ENCODE results near the gene PROSER2.
"Not testable (repeated sequence)": the region's sequence is repeated elsewhere in the genome, so short reads cannot be mapped to it uniquely, and the experiment has no call there.

The PROSER2 gene

DNA sequence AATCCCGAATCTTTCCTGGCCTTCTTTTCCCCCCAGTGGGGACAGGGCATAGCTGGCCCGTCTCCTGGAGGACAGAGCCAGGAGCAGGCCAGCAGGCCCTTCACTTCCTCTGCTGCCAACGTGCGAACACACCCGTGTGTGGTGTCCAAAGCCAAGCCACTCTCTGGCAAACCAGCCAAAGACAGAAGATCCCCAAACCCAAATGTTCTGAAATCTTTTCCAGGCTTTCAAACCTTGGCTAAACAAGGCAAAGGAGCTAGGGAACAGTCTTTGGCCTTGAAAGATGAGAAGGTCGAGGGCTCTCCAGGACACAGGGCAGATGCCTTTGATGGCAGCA is 63.0 kb downstream of the PROSER2 start:
- no peak for DNase-seq (ENCODE audit: low spot score)

DNA sequence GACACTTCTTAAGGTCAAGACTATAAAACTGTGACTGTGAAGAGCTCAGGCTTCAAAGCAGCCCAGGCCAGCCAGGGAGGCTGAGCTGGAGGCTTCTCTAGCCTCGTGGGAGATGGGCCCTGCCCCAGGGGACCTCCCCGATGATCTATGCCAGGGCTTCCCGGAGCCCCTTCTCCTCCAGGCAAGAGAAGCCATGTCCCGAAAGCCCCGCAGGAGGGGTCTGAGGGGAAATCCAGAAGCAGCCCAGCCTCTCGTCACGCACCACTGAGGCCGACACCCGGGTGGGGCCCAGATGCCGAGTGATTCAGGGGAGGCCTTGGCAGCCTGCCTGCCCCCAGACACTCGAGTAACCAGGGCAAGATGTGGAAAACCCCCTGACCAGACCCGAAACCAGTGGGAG is 63.7 kb downstream of the PROSER2 start:
- DNase-seq (ENCODE audit: low spot score) = no peak

DNA sequence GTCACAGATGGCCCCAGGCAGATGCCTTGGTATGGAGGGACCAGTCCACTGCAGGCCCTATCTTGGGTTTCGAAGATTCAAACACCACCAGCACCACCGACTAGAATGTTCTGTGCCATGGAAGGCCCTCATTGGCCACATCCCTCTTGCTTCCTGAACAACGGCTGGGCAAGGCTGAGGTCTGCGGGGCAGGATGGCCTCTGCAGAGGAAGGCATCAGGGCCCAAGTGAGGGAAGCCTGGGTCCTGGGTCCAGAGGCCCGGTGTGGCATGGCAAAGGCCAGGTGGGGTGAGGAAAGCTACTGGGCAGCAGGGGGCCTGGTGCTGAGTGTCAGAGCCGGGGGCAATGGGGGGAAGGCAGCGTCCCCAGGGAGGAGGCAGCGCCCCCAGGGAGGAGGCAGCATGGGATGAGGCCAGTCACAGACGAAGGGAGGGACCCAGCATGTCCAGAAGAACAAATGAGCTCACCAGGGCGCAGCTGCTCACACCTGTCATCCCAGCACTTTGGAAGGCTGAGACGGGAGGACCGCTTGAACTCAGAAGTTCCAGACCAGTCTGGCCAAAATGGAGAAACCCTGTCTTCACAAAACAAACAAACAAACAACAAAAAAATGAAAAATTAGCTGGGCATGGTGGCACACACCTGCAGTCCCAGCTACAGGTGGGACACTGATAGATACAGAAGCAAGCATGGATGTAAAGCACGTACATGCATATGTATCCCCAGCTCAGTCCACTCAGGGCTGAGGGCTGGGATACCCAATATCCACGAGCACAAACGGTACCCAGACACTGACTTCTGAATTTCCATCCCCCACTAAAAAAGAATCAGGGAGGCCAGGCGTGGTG is 64.4 kb downstream of the PROSER2 start:
- no peak for DNase-seq (ENCODE audit: low spot score)

DNA sequence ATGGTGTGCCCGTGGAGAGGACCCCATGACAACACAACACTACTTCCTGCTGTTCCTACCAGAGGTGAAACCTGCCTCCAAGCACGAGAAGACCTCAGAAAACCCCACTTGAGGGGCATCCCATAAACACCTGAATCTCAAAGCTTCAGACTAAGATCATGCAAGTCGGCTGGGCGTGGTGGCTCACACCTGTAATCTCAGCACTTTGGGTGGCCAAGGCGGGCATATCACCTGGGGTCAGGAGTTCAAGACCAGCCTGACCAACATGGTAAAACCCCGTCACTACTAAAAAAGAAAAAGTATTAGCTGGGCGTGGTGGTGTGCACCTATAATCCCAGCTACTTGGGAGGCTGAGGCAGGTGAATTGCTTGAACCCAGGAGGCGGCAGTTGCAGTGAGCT is 66.1 kb downstream of the PROSER2 start:
- DNase-seq (ENCODE audit: low spot score) = not testable (repeated sequence)

DNA sequence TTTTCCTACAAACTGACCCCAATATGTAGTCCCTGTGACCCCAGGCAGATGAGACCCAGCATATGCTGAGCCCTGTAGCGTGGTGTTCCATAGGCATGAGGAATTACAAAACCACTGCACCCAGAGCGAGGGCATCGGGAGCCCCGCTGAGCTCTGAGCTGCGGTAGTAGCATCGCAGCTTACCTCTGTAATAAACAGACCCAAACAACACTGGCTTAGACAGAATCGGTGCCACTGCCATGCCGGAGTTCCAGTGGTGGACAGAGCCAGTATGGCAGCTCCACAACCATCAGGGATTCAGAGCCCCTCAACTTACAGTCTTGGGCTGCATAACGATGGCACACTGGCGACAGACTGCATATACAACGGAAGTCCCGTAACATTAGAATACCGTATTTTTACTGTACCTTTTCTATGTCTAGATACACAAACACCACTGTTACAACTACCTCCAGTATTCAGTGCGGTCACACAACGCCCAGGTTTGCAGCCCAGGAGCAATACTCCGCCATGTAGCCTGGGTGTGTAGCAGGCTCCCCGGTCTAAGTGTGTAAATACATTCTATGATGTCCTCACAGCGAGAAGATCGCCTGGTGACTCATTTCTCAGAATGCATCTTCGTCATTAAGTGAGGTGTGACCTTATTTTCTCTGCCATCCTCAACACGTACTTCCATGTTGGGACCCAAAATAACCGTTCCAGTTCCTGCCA is 68.8 kb downstream of the PROSER2 start:
- DNase-seq (ENCODE audit: low spot score) = no peak

DNA sequence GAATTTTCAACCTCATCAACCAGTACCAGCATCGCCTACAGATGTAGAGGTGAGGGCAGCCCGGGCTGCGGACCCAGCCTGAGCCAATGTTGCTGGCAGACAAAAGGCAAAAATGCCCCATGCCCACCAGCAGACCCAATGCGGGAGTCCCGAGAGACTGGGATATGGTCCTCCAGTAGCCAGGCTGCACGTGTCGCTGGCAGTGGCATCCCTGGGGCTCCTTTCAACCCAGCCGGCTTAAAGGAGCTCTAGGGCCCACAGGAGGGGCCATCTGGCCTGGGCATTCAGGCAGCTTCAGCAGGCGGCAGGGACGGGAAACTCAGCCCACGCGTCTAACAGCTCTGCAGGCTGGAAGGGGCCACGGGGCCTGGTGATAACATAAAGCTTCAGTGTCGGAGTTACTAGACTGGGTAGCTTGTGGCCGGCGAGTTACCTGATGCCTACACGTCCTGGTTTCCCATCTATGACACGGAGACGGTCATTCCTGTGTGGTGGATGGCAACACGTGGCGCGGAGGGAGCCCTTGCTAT is 70.7 kb downstream of the PROSER2 start:
- DNase-seq (ENCODE audit: low spot score) = no peak

DNA sequence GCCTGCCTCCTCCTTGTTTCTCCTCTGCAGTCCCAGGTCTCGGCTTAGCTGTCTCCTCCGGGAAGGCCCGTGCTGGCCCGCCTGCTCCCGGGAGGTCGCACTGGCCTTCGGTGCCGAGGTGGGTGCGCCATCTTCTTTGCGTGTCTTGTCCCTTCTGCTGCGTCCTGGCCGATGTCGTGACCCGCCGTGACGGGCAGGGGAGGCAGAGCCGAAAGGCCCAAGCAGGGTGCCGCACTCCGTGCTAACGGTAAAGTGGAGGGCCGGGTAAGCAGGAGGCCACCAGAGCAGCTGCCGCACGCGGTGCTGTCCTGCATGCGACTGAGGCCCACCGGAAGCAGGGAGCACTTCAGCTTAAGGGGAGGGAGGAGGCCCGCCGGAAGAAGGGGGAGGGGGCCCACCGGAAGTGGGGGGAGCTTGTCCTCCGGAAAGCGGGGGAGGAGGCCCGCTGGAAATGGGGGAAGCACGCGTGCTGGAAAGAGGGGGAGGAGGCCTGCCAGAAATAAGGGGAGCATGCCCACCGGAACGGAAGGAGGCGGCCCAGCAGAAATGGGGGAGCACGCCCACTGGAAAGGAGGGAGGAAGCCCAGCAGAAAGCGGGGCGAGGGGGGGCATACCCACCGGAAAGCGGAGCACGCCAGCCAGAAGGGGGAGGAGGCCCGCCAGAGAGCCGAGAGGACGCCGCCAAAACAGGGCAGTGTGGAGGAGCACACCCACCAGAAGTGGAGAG is 71.4 kb downstream of the PROSER2 start:
- DNase-seq (ENCODE audit: low spot score) = no peak

DNA sequence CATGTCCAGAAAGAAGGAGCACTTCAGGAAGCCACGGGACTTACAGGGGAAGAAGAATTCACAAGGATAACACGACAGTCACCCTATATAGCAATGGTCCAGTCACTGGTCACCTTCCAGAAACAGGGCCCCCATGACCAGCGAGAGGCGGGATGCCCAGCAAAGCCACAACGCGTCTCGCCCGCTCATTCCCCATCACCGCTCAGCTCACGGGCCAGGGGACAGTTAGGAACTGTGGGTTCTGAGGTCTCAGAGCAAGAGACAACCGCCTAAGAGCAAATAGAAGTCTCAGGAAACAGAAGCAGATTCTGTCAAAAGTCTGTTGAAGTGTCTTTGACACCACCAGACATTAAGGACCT is 71.9 kb downstream of the PROSER2 start:
- DNase-seq (ENCODE audit: low spot score) = no peak

DNA sequence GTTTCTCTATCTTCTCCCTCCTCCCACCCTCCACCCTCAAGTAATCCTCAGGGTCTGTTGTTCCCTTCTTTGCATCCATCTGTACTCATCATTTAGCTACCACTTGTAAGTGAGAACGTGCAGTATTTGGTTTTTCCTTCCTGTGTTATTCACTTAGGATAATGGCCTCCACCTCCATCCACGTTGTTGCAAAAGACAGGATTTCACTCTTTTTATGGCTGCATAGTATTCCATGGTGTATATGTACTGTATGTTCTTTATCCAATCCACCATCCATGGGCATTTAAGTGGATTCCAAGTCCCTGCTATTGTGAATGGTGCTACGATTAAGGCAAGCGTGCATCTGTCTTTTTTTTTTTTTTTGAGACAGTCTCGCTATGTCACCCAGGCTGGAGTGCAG is 72.4 kb downstream of the PROSER2 start:
- DNase-seq (ENCODE audit: low spot score) = no peak

DNA sequence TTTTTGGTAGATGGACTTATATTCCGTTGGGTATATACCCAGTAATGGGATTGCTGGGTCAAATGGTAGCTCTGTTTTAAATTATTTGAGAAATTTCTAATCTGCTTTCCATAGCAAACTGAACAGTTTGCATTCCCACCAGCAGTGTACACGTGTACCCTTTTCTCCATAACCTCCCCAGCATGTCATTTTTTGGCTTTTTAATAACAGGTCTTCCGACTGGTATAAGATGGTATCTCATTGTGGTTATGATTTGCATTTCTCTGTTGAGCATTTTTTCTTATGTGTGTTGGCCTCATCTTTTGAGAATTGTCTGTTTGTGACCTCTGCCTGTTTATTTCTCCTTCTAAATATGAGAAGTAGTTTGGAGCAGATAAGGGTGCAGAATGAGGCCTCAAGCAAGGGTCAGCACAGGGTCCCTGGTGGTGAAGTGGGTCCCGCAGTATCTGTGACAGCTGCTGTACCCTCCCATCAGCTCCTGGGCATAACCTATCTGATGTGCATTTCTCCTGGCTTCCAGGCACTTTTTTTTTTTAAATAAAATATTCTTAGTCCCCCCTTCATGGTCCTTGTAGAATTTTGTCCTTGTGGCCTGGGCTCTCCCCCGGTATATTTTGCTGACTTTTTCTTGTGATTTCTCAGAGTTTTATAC is 73.5 kb downstream of the PROSER2 start:
- no peak for DNase-seq (ENCODE audit: low spot score)

DNA sequence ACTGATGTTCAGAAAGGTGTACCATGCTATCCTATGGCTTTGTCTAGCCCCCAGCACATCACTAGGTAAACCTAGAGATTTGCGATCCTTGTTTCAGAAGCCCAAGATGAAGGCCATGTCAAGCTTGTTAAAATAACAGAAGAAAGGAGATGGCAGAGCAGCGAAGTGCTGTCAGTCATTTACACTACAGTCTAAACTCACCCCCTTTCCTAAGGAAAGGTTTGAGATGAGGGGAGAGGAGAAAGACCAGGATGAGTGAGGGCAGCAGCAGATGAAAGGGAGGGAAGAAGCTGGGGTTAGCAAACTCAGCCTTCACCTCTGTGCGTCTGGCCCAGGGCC is 74.8 kb downstream of the PROSER2 start:
- no peak for DNase-seq (ENCODE audit: low spot score)

DNA sequence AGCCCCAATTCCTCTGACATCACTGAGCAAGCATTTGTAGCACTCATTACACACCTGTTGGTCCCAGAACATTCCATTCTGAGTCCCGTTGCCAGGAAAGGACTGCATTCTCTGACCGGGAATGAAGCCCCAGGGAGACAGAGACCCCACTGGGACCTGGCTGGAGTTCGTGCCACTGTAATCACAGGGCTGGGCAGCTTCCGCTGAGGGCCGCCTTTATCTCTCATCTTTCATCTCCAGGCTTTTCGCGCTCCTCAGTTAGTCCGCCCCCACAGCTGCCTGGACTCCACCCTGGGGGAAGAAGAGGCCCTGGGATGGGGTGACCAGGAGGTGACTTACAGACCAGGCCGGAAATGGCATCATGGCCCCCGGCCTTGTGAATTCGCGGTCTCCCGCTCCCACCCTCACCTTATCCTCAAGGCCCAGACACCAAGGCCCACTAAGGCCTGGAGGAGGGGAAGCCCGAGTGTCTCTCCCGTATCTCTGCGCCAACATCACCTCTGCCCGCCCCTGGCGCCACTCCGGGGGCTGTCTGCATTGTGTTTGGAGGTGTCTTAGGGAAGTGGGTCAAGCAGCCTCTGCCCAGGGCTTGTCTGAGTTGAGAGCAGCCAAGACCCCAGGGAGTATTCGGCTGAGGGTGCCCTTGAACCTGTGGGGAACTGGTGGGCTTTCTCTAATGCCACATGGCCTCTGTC is 75.4 kb downstream of the PROSER2 start:
- no peak for DNase-seq (ENCODE audit: low spot score)

DNA sequence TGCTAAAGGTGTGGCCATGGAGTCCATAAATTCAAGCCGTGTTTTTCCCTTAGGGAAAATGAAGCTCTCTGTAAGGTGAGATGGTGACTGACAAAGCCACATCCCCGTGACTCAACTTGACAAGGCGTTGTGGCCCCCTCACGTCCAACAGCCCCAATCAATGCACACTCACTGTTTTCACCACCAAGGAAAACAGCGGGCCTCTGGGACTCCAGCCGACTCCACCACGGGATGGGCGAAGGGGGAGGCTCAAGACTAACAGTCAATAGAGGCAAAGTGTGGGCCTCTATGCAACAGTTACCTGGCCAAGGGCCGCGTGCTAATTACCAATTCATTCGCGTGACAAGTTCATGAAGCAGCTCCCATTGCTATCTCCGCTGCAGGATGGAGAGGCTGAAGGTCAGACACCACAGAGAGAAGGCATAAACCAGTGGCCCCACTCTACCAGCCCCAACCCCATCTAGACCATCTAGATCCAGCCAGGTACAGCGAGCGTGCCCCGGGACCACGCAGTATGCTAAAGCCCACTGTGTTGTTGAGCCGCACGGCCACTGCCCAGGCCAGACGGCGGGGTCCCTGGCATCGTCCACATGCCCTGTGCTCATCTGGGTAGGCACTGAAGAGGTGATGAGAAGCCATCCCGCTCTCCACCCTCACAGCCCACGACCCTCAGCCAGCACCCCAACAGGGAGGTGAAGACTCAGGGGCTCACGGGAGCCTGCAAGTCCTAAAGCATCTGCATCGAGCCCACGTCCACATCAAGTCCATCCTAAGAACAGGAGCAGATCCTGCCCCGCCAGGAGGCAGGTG is 76.1 kb downstream of the PROSER2 start:
- DNase-seq (ENCODE audit: low spot score) = no peak

DNA sequence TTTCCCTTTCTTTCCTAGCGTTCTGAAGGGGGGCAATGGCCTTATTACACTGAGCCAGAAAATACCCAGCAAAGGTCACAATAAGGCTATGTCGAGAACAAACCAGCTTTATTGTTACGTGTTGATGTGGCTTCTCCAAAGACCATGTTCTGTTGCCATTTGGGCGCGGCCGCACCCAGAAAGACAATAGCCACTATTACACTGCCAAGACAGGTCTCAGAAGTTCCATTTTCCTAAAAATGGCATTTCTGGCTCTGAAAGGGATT is 77.8 kb downstream of the PROSER2 start:
- no peak for DNase-seq (ENCODE audit: low spot score)

DNA sequence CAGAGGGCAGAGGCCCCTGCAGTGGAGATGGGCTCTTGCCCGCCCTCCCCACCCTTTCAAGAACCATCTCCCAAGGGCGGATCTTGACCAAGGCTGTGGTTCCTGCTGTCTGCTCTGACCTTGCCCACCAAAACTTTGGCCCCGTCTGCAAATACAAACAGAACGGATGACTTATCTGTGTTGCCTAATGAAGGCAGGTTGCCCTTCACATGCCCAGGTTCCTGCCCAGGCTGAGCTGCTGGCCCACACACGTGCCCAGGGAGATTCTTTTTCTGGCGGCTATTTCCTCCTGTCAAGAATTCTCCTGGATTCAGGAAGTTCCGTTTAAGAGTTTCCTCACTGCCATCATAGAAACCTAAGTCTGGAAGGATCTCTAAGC is 78.3 kb downstream of the PROSER2 start:
- no peak for DNase-seq (ENCODE audit: low spot score)

DNA sequence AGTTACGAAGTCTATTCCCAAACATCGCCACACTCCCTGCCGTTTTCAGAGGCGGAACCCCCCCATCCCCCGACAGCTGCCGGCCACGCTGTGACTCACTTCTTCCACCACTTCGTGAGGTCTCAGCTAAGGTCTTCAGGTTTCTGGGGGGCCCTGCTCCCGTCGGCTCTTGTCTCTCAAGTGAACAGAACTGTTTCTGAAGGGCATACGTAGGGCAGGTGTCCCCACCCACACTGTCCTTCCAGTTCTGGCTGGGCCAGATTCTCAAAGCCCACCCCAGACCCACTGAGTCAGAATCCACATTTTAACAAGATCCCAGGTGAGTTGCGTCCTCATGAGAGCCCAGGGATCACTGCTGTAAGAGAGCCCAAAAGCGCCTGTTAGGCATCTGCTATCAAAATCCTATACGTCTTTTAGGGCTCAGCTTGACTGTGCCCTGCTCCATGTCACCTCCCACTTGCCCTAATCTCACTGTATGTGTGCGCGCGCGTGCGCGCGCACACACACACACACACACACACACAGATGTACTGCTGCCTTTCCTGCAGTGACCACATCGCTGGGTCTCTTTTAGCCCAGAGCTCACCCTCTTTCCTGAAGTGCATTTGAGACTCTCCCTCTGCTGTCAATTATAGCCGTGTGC is 78.8 kb downstream of the PROSER2 start:
- DNase-seq (ENCODE audit: low spot score) = no peak

DNA sequence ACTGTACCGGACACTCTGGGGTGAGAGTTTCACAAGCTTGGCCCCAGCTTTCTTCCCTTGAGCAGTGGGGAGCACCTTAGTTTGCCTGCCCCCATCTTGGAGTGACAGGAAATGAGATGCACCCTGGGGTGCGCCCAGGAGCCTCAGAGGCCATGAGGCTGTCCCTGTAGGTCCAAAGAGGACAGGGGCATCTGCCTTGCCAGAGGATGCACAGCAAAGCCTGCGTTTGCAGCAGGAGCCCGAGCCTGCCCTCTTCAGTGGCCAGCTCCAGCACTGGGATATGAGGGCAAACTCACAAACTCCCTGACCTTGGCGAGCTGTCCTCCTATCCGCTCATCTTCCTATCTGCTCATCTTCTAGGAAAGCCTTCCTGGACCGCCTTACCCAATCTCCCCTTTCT is 79.5 kb downstream of the PROSER2 start:
- DNase-seq (ENCODE audit: low spot score) = no peak

DNA sequence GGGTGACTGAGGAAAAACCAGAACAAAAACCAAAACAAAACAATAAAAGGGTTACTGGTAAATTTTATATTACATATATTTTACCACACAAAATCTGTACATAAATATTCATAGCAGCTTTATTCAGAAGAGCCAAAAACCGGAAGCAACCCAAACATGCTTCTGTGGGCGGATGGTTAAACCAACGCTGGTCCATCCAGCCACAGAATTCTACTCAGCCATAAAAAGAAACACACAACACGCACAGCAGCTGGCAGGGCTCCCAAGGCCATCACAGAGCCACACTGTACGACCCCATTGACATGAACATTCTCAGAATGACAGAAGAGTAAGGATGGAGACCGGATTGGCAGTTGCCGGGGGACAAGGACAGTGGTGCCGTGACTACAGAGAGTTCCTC is 83.6 kb downstream of the PROSER2 start:
- no peak for DNase-seq (ENCODE audit: low spot score)

DNA sequence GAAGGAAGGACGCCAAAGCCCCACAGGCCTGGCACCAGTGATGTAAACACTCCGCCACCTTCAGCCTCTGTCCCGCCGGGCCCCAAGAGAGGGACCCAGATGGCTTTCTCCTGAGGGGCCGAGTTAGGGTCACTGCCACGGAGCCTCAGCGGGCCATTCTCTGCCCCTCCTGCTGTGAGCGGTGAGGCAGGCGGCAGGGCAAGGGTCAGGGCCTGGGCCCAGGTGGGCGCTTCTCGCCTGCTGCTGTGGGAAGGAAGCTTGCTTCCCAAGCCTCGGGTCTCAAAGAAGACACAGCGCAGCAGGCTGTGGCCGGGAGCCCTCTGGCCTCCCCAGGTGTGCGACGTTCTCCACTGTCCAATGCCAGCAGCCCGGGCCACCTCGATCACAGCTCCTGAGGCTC is 84.8 kb downstream of the PROSER2 start:
- no peak for DNase-seq (ENCODE audit: low spot score)

DNA sequence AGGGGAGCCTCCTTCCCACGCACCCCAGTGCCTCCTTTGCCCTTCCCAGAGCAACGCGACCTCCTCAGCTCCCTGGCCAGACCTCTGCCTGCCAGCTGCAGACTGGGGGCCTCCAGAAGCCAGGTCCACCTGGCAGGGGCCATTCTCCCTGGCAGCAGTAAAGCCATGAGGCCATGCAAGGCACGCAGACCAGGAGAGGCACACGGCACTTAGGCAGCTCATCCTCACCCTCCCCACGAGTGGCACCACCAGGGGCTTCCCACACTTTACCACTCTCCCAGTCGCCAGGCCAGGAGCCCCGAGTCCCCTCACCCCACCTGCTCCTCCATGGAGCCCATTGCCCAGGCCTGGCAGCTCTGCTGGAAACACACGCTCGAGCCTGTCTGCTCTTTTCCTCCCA is 85.4 kb downstream of the PROSER2 start:
- DNase-seq (ENCODE audit: low spot score) = no peak

DNA sequence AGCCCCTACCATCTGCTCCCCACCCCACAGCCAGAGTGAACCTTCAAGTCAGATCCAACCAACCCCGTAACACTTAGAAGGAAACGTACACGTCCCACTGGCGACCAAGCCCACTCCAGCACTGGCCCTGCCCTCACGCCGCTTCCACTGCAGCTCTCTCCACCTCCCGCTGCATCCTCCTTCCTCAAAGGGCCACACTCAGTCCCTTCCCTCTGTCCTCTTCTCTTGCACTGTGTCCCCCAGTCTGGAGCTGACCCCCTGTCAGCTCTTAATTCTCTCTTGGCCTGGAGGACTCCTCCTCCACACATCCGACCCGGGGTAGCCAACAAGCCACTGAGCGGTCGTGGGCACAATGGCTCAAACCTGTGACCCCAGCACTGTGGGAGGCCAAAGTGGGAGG is 85.8 kb downstream of the PROSER2 start:
- DNase-seq (ENCODE audit: low spot score) = no peak
